Retinal pigment epithelial cell (primary cell): ENCODE data around the gene MLKL.
"Not testable (repeated sequence)": the region's sequence is repeated elsewhere in the genome, so short reads cannot be mapped to it uniquely, and the experiment has no call there.

Source experiments
- DNase-seq: peaks from one replicate; pipeline ENCODE4 v3.0.0-alpha.2; 2010; ENCODE audit warnings: low read depth
- H3K4me3 ChIP-seq: 2 replicates; pipeline ENCODE4 v1.5.1; 2011; ENCODE audit warnings: mild to moderate bottlenecking, low read length, control low read depth, moderate library complexity
- CTCF ChIP-seq: conservative IDR thresholded peaks from 2 replicates; pipeline ENCODE4 v1.5.1; 2011; ENCODE audit warnings: low read depth, low read length, control low read depth, inconsistent platforms

Gene MLKL

GRCh38 chr16:74661064-74661463 is 39.6 kb downstream of the MLKL start:
- no peak for DNase-seq
- H3K4me3 ChIP-seq = no peak overlapping the region
- TF ChIP-seq CTCF = no peak

GRCh38 chr16:74660383-74660782 is 40.3 kb downstream of the MLKL start:
- no peak for DNase-seq
- H3K4me3 ChIP-seq = no peak overlapping the region
- TF ChIP-seq CTCF = no peak

- no peak overlapping the region for H3K4me3 ChIP-seq
- DNase-seq = no peak
- no peak for TF ChIP-seq CTCF
Observed at GRCh38 chr16:74659041-74659440, 41.6 kb downstream of the MLKL start.

GRCh38 chr16:74657870-74658642 is 42.6 kb downstream of the MLKL start:
- TF ChIP-seq CTCF = no peak
- DNase-seq = no peak
- H3K4me3 ChIP-seq = no peak overlapping the region

- TF ChIP-seq CTCF = no peak
- no peak overlapping the region for H3K4me3 ChIP-seq
- no peak for DNase-seq
Observed at GRCh38 chr16:74654536-74655050, 46.1 kb downstream of the MLKL start.

GRCh38 chr16:74652883-74653282 is 47.8 kb downstream of the MLKL start:
- not testable (repeated sequence) for DNase-seq, H3K4me3 ChIP-seq

- DNase-seq = no peak
- no peak for TF ChIP-seq CTCF
- H3K4me3 ChIP-seq = no peak overlapping the region
Observed at GRCh38 chr16:74652249-74652648, 48.4 kb downstream of the MLKL start.
